GM19238 (cell line): ENCODE data around the gene IP6K1.
"Not testable (repeated sequence)": the region's sequence is repeated elsewhere in the genome, so short reads cannot be mapped to it uniquely, and the experiment has no call there.

ENCODE experiments used
- DNase-seq: peaks from one replicate; pipeline ENCODE4 v3.0.0; 2011; ENCODE audit warnings: low spot score; ENCODE audit not compliant: insufficient read length

IP6K1 gene

DNA sequence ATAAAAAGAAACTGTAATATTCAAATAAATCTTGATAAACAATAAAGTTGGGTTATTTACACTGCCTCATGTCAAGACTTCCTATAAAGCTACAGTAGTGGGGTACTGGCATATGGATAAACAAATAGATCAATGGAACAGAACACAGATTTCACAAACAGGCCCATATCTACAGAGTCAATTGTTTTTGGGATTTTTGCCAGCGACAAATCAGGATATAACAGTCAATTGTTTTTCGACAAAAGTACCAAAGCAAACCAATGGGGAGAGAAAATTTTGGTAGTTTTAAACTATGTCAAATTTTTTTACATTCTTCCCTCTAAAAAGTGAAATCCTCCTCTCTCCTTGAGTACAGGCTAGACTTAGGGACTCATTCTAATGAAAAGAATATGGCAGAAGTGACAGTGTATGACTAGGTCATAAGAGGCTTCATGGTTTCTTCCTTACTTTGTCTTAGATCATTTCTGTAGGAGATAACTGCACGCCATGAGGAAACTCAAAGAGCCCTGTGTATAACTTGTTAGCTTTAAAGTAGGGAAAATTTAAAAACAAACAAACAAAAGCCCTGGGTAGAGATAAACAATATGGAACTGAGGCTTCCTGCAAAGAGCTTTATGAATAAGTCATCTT is 16.9 kb downstream of the IP6K1 start:
- no peak for DNase-seq

GRCh38 chr3:49763981-49764380 is 22.4 kb downstream of the IP6K1 start:
- no peak for DNase-seq

DNA sequence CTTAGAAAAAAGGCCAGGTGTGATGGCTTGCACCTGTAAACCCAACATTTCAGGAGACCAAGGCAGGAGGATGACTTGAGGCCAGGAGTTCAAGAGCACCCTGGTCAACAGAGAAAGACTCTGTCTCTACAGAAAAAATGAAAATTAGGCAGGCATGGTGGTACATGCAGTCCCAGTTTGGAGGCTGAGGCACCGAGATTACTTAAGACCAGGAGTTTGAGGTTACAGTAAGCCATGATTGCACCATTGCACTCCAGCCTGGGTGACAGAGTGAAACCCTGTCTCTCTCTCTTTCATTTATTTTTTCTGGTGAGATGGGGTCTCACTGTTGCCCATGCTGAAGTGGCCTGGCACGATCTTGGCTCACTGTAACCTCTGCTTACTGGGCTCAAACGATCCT is 24.7 kb downstream of the IP6K1 start:
- DNase-seq: no peak

- DNase-seq: no peak
These were observed 27.1 kb downstream of the IP6K1 start for GRCh38 chr3:49759226-49759625.

GRCh38 chr3:49757197-49757596 is 29.1 kb downstream of the IP6K1 start:
- DNase-seq: no peak

- DNase-seq: no peak
These were observed 30.3 kb downstream of the IP6K1 start for GRCh38 chr3:49756036-49756435.

- DNase-seq: no peak
These were observed 31.8 kb downstream of the IP6K1 start for GRCh38 chr3:49754536-49754935.

DNA sequence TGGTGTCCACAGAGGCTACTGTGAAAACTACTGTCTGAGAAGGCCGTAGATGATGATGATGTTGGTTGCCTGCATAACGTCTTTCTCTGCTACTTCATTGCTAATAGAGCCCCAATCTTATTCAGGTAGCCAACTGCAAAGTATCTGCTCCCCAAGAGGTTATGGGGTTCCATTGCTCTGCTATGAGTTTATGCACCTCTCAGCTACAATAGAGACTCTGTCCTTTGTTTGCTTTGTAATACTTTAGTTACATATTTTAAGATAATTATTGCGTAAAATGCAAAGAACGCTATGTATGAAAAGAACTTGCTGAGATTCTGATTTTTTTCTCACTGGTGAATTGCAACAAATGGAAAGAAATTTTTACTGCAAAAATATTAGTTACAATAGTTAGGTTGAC is 34.8 kb downstream of the IP6K1 start:
- DNase-seq: no peak

DNA sequence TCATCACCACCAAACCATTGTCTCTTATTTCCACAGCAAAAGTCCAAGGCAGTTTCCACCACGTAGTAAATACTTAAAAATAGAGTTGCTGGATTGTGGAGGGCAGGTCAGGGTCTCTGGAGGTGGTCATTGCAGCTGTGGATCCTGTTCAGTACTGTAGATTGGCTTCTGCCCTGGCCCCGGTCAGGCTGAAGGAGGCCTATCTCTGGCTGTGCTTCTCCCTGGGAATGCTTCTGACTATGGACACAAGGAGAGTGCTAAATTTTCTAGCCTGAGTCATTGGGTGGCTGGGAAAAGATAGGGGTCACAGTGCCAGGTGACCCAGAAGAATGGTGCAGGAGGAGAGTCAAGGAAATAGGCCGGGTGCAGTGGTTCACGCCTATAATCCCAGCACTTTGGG is 36.3 kb downstream of the IP6K1 start:
- DNase-seq: no peak

DNA sequence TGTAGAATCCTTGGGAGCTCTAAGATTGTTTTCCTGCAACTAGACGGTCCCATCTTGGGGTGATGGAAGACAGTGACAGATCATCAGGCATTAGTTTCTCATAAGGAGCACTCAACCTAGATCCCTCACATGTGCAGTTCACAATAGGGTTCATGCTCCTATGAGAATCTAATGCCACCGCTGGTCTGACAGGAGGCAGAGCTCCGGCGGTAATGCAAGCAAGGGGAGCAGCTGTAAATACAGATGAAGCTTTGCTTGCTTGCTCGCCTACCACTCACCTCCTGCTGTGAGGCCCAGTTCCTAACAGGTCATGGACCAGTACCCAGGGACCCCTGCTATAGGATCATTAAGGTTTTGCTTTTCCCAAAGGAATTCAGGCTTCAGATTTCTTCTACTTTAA is 37.5 kb downstream of the IP6K1 start:
- not testable (repeated sequence) for DNase-seq

DNA sequence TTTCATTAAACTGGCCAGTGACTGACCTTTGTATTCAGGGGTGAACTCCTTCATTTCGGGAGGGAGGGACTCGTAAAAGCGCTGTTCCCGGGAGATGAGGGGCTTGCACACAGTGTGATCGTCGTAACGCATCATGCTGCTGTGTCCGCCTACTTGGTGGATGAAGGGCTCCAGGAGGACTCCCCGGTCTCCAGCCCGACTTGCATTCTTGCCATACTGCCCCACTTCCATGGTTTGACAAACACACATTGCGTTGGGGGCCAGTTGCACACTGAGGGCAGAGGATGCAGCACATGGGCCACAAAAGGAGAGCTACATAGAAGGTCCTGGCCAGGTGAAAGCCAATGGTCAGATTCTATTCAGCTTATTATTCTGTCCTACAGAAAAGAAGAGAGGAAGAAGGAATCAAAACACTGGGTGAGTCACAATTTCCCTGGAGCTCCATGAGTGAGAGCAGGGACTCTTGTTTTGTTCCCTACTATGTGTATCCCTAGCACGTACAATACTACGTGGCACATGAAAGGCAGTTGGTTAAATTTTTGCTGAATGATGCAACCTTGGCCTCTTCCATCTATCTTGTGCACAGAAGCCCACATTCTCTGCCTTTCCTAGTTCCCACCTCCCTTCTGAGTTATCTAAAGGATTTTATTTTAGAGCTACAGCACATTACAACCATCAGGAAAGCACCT is 38.4 kb downstream of the IP6K1 start:
- DNase-seq: no peak

DNA sequence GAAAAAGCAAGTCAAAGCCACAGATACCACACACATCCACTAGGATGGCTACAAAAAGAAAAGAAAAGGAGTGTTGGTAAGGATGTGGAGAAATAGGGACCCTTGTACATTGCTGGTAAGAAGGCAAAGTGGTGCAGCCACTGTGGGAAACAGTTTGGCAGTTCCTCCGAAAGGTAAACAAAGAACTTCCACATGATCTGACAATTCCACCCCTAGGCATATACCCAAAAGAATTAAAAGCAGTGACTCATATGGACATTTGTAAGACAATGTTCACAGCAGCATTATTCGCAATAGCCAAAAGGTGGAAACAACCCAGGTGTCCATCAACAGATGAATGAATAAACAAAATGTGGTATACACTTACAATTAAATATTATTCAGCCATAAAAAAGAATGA is 40.4 kb downstream of the IP6K1 start:
- no peak for DNase-seq

GRCh38 chr3:49740427-49740826 is 45.9 kb downstream of the IP6K1 start:
- no peak for DNase-seq

DNA sequence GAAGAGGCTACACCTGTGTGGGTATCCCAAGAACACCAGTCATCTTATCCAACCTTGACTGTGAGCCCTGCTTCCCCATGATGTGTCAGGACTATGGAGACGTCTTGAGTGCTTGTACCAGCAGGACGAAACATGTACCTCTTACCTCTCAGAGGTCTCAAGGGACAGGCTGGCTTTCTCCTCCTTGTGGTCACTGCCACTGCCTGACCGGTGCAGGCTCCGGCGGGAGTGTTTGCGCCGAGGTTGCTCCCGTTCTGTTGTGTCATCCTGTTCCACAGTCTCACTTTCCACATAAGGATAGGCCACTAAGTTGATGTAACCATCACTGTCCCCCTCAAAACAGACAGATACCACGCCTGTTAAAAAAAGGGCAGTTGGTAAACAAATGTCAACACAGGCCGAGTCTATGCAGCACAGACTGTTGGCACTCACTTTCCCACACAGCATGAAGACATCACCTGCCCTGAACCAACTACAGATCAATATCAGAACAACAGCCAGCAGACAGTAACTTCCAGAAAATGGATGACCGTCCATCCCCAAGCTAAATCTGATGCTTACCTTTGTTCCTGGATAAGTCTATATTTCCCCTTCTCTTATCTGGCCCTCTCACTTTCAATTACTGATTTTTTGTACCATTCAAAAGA is 48.2 kb downstream of the IP6K1 start:
- no peak for DNase-seq

GRCh38 chr3:49734752-49735151 is 51.6 kb downstream of the IP6K1 start:
- DNase-seq: no peak

- no peak for DNase-seq
These were observed 52.8 kb downstream of the IP6K1 start for GRCh38 chr3:49733551-49733950.

DNA sequence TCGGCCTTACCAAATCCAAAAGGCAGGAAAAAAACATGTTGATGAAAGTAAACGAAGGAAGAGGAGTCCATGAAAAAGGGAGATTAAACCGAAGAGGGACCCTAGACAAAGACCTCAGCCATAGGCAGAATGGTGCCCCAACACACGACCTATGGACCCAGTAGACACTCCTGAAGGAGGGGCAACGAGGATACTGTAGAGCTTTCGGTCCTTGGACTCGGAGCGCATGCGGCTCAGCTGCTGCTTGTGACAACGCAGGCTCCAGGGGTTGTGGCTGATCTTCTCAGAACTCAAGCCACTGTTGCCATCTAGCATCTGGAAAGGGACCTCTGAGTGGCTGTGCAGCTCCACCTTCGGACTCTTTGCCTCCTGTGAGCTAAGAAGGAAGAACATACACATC is 53.7 kb downstream of the IP6K1 start:
- no peak for DNase-seq

DNA sequence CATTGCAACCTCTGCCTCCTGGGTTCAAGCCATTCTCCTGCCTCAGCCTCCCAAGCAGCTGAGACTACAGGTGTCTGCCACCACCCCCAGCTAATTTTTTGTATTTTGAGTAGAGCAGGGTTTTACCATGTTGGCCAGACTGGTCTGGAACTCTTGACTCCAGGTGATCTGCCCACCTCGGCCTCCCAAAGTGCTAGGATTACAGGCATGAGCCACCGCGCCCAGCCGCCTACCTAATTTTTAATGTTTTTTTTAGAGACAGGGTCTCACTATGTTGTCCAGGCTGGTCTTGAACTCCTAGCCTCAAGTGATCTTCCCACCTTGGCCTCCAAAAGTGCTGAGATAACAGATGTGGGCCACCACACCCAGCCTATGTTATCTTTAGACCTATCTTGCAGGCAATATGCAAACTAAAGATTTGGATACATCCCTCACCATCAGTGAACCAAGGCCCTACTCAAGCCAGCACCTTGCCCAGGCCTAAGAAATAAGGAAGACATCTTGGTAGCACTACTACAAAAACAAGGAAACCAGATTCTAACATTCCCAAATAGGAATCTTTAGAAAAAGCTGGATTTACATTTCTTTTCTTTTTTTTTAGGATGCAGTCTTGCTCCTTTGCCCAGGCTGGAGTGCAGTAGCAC is 56.3 kb downstream of the IP6K1 start:
- DNase-seq: no peak

DNA sequence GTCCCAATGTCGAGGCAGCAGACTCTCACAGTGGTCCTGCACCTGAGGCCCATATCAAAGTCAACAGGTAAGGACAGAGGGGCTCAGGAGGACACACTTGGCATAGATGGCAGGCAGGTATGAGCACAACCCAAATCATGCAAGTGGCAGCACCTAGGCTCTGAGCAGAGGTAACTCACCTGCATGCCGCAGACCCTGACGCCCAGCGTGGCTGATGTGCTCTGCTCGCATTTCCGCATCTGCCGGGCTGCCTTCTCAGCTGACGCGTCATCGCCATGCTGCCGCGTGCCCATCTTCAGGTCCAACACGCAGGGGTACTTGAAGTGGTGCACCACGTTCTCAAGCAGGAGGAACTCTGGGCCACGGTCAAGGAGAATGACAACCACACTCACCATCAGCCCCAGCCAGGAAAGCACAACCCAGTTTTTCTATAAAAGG is 58.4 kb downstream of the IP6K1 start:
- DNase-seq: no peak

DNA sequence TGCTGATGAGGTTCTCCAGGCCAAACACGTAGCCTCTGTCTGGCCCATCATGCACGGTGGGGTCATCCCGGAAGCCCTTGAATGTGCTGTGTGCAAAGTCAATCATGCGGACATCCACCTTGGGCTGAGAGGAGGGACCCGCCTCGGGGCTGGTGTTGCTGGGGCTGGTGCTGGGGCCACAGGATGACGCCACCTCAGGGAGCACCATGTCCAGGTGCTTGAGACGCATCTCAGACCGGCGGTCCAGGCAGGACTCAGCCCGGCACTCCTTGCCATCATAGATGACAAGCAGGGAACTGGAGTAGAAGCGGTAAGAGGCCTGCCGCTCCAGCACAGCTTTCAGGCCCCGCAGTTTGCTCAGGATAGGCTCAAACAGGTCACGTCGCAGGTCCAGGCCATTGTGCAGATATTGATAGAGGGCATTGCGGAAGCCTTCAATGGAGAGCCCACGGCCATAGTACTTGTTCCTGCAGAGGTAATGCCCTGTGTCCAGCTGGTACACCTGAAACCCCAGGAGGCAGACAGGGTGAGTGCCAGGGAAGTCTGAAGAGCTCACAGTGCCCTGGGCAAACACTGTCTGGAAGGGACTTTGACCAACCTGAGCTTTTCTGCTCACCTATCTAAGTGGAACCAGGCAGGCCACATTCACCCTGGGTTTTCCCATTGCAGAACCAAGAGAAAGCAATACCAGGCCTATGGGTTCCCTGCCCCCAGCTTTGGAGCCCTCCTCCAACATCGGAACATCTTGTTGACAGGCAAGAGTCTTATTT is 59.0 kb downstream of the IP6K1 start:
- no peak for DNase-seq

- DNase-seq: no peak
These were observed 60.2 kb downstream of the IP6K1 start for GRCh38 chr3:49725906-49726681.
